IPS-NIHi7 (cell line): ENCODE measurements around the gene KLHL7.
"Not testable (repeated sequence)": the region's sequence is repeated elsewhere in the genome, so short reads cannot be mapped to it uniquely, and the experiment has no call there.

Experiments
- DNase-seq: peaks from one replicate; pipeline ENCODE4 v3.0.0; 2012; ENCODE audit warnings: mixed read lengths; ENCODE audit errors: extremely low spot score

The KLHL7 gene

DNA sequence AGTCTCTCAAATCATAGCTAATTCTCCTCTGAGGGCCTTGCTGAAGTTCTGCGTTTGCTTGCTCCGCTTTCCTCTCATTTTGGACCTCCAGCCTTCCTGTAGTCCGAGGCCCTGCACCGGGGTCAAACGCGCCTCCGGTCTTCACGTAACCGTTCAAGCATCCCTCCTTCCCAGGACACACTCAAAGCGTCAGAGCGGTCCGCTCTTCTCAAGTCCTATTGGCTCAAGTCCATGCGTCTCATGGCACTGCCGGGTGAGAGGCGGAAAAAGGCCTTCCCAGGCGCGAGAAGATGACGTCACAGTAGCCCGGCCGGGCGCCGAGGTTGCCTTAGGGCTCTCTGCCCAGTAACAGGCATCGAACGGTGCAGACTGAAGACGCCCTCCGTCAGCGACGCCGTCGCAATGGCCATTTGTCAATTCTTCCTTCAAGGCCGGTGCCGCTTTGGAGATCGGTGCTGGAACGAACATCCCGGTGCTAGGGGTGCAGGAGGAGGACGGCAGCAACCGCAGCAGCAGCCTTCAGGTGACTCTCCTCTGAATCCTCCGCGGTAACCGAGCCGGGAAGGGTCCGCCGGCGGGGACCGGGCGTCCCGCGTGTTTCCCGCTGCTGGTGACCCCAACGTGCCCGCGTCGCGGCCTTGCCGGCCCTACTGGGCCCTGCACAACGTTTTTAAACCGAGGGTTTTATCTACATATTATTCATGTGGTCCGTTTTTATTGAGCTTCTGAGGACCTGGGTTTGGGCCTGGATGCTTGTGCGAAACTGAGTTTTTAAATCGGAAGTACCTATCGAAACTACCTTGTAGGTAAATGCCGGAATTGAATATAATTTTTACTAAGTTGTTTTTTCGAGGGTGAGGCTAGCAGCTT is 76.3 kb downstream of the KLHL7 start, which contains the start of gene NUP42:
Gene NUP42, plus strand, starts transcription at position 365 of the 870 bp plus-strand sequence. Its CDS starts 38 bp downstream, at position 403.
- peak; percentile 98 for DNase-seq

DNA sequence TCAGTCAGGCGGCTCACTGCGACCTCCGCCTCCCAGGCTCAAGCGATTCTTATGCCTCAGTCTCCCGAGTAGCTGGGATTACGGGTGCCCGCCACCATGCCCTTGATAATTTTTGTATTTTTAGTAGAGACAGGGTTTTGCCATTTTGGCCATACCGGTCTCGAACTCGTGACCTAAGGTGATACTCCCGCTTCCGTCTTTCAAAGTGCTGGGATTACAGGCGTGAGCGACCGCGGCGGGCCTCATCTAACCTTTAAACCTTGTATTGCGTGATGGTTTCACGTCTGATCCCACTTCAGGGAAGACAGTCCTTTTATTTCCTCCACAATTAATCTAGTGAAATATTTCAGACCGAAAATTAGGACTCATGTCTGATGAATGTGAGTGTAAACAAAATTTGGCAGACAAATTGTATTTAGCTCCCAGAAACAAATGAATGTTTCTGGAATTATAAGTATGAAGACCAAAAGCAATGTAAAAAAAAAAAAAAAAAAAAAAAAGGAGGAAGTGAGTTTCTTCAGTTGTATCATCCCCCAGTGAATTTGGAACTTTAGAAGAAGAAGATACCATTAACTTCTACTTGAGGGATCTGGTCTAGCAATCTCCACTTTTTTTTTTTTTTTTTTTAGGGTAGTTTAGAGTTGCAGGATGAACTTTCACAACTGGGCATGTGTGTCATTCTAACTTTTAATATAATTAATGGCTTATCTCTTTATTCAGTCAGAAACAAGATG is 77.9 kb downstream of the KLHL7 start:
- no peak for DNase-seq

DNA sequence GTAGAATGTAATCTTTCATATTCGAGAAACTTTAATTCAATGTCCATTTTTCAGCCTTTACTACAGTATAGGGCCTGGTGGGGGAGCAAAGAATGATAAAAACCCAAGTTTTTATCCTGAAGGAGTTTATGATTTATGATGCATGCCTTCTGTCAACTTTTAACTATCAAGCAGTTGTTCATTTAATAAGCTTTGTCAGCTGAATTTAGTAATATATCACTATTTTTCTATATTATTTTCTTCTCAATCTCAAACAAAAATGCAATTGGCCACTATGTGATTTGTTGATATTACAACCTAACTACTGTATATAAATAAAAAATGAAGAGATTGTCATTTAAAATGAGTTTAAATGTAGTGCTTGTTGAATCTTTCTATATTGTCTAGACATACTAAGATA is 78.7 kb downstream of the KLHL7 start:
- DNase-seq, result no peak

DNA sequence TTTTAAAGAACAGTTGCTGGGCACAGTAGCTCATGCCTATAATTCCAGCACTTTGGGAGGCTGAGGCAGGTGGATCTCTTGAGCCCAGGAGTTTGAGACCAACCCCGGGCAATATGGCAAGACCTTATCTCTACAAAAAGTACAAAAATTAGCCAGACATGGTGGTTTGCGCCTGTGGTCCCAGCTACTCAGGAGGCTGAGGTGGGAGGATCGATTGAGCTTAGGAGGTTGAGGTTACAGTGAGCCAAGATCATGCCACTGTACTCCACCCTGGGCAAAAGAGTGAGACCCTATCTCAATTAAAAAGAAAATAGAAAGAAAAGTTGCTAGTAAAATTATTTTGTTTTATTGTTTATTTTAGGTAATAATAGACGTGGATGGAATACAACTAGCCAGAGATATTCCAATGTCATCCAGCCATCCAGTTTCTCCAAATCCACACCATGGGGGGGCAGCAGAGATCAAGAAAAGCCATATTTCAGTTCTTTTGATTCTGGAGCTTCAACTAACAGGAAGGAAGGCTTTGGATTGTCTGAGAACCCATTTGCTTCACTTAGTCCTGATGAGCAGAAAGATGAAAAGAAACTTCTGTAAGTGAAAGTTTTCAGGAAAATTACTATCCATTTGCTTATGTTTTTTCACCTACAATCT is 79.2 kb downstream of the KLHL7 start:
- no peak for DNase-seq

DNA sequence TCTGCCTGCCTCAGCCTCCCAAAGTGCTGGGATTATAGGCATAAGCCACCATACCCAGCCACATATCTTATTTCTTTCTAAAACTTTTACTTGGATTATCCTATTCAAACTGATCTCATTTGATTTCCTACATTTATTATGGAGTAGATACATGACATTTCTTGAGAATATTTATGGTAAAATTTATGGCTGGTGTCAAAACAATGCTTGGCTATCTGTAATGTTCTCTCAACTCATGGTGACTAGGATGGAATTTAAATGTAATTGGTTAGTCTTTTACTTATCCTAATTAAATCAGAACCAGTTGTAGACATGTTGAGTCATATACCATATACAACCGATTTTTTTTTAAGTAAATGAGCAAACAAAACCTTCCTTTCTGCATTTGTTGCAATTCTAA is 80.4 kb downstream of the KLHL7 start:
- DNase-seq, result no peak

DNA sequence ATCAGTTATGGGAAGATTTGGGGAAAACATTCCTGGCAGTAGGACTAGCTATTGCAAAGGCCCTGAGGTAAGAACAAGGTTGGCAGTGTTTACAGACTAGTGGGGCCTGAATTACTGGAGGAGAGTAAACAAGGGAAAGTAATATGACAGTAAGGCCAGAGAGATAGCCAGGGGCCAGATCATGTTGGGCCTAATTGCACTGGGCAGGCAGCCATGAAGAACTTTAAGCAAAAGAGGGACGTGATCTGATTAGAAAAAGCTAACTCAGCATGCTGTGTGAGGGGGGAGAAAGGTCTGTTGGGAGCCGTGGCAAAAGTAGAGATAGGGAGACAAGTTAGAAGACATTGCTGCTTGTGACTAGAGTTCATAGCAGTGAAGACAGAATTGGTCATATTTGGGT is 85.4 kb downstream of the KLHL7 start:
- DNase-seq, result no peak

DNA sequence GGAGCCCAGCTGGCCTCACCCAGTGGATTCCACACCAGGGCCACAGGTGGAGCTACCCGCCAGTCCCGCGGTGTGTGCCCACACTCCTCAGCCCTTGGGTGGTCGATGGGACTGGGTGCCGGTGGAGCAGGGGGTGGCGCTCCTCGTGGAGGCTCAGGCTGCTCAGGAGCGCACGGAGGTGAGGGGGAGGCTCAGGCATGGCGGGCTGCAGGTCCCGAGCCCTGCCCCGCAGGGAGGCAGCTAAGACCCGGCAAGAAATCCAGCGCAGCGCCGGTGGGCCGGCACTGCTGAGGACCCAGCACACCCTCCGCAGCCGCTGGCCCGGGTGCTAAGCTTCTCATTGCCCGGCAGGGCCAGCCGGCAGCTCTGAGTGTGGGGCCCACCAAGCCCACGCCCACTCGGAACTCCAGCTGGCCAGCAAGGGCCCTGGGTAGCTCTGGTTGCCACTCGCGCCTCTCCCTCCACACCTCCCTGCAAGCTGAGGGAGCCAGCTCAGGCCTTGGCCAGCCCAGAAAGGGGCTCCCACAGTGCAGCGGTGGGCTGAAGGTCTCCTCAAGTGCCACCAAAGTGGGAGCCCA is 88.2 kb downstream of the KLHL7 start:
- not testable (repeated sequence) for DNase-seq

DNA sequence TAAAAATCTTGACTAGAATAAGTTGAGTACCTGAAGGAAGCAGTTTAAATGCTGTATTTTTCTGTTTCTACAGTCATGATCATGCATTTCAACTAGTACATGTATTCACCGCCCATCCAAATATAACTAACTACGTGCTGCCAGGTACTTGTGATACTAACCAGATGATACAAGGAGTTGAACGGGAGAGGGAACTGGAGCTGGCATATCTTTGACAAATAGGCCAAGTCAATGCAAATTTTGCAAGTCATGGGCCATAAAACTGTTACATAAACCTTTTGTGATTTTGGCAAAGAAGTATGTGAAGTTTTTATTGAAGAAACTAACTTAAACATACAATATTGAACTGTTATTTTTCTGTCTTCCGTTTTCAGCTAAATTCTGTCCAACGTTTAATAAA is 90.7 kb downstream of the KLHL7 start:
- no peak for DNase-seq

DNA sequence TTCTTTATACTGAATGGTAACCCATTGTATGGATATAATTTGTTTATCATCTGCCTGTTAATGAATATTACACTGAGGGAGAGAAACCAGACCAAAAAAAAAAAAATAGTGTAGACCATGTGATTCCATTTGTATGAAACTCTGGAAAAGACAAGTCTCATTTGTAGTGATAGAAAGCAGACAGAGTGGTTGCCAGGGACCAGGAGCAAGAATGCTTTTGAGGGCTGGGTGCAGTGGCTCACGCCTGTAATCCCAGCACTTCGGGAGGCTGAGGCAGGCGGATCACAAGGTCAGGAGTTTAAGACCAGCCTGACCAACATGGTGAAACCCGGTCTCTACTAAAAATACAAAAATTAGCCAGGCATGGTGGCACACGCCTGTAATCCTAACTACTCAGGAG is 92.2 kb downstream of the KLHL7 start:
- not testable (repeated sequence) for DNase-seq

DNA sequence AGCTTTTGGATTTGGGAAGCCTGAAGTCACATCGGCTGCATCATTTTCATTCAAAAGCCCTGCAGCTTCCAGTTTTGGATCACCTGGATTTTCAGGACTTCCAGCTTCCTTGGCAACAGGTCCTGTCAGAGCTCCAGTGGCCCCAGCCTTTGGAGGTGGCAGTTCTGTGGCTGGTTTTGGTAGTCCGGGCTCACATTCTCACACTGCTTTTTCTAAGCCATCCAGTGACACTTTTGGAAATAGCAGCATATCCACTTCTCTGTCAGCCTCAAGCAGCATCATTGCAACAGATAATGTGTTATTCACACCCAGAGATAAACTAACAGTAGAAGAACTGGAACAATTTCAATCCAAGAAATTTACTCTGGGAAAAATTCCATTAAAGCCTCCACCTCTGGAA is 94.7 kb downstream of the KLHL7 start:
- no peak for DNase-seq

DNA sequence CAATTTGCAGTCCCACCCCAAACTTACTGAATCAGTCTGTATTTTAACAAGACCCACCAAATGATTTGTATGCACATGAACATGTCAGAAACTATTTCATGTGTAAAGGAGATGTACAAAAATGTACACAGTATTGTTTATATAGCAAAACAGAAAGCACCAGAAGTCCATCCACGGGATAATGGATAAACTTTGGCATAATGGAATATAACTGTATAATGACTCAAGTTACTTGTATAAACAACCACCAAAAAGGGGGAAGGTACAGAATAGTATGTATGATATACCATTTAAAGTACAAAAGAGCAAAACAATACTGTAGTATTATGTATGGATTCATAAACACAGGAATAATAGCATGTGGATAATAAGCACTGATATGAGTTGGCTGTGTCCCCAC is 98.7 kb downstream of the KLHL7 start:
- DNase-seq, result no peak

DNA sequence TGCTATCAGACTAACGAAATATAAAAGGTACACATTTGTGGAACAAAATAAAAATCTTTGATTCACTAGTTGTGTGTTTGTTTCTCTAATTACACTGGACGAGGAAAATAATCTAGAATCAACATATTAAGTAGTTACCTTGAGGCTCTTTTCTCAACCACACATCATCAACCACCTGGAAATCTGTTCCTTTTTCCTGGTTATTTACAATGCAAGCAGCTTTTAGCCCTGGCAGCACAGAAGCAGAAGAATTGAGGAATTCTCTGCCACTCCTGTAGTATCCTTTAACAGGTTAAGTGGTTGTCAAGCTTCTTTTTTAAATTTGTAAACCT is 100.0 kb downstream of the KLHL7 start:
- DNase-seq, result no peak

DNA sequence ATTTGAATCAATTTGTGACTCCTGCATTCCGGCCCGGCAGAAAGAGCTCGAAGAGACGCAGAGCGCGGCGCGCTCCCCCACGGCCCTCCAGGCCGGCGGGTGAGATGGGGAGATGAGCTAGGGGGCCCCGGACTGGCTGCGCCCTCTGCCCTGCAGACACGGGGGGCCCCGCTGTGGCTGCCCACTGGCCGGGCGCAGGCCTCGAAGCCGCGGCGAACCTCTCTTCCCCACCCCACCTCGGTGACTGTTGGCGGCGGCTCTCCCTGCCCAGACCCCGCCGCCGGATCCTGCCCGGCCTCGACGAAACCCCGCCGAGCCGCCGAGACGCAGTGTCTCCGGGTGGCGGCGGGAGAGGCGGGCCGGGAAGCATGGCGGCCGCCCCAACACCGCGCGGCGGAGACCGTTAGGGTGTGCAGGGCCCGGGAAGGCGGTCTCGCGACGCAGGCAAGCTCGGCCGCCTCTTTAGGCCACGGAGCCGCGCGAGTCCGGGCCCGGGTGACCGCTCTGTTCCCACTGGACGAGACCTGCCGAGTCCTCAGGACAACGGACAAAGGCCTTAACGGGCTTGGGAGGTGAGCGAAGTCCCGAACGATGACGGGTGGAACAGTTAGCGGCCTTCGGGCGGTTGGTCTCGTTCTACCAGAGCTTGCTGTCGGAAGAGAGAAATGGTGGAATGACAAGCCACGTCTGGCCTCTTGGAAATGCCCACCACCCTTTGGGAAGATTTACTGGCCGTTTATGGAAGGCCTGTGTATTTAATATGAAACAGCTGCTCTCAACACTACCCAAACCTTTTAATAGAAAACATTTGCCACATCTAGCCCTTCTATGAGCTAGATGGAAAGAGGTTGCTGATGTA is 100.6 kb downstream of the KLHL7 start:
- DNase-seq, result peak; percentile 61

DNA sequence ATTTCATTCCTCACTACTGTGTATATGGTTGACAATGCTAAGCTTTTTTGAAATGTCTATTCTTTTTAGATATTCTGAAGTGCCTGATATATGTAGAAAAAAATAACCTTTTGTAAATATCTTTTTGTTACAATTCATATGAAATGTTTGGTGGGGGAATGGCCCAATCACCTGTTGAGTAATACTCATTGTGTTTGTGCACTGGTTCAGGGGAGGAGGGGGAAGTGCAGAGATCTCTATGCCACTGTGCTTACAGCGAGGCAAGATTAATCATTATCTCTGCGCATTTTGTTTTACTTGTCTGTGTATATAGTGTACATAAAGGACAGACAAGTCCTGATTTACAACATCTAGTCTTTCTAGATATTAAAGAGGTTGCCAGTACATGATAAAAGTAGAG is 101.4 kb downstream of the KLHL7 start:
- no peak for DNase-seq

DNA sequence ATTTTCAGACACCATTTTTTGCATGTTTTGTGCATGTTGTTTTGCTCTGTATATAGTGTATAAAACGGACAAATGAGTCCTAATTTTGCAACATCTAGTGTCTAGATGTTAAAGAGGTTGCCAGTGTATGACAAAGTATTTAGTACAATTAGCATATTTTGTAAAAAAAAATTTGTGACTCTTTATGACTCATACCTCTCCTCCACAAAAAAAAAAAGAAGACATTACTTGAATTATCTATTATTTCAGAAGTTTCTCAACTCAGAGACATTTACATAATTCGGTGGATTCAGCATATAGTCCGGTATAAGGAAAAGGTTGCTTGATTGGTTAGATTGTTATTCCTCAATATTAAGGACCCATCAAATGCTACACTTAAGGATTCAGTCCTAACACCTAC is 102.3 kb downstream of the KLHL7 start:
- no peak for DNase-seq

DNA sequence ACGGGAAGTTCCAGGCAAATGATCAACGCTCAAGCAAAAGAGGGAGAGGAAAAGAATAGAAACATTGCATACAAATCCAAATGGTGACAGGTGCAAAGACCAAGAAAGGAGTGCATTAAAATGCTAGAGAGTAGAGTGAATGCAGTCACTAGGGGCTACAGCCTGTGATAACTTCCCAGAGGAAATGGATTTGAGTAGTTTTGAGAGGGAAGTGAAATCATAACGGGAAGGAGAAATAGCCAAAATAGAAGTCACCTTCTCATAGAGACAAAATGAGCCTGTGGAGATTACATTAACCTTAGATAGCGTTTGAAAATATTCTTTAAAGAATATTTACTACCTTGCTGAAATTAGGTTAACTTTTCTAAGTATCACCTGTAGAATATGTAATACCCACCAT is 102.7 kb downstream of the KLHL7 start:
- no peak for DNase-seq

DNA sequence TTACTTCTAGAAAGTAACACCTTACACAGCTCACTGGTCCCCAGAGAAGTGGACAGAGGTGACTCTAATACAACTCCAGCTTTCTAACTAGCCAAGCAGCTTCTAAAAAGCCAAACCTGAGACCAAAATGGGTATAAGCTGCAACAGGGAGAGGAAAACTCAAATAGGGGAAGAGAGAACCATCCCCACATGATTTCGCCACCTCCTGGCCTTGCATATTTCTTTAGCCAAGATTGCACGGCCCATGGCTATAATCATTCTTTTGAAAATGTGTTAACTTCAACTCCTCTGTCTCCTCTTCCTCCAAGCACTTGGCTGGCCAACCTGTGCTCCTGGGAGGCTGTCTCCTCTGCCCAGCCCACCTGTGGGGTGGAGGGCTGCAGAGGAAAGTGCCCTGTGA is 104.9 kb downstream of the KLHL7 start:
- no peak for DNase-seq

DNA sequence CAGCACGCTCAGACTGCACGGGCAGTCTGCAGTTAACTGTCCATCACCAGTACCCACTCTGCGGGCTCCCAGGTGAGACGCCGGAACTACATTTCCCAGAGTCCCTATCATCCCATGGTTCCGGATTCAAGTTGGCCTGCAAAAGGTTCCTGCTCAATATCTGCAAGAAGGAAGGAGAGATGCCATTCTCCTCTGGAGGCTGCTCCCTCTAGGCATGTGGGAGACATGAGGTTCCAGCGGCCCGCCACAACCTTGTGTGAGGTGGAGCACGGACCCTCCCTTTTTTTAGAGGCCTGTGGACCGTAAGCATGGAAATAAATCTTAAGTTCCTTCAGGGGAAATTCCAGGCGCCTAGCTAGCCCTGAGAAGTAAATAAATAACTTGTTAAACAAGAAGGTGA is 106.0 kb downstream of the KLHL7 start:
- peak; percentile 55 for DNase-seq

DNA sequence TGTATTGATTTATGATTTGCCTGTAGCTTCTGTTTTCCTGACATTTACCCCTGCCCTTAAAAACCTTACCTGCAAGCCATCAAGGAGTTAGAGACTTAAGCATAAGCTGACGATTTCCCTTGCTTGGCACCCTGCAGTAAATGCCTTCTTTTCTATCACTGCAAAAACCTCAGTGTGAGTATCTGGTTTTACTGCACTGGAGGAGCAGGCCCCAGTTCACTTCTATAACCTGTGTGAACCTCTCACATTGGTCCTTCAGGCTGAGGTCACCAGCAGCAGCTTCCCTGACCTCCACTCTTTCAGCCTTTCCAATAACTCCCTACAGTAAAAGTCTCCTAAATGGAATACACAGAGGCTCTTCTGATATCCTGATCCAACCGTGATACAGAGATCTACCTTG is 106.8 kb downstream of the KLHL7 start:
- no peak for DNase-seq

DNA sequence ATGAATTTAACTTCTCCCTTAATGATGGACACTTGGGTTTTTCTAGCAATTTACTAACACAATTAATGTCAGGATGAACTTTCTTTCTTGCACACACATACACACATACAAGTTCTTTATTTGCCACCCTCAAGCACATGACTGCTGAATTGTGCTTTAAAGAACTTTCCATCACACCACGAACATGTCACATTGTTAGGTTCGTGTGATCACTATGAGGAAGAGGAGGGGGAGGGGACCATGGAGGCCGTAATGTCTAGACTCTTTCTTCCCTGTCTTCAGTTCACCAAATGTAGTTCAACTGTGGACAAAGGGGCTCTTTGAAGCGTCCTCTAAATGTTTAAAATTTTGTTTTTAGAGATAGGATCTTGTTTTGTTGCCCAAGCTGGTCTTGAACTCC is 107.3 kb downstream of the KLHL7 start:
- no peak for DNase-seq

DNA sequence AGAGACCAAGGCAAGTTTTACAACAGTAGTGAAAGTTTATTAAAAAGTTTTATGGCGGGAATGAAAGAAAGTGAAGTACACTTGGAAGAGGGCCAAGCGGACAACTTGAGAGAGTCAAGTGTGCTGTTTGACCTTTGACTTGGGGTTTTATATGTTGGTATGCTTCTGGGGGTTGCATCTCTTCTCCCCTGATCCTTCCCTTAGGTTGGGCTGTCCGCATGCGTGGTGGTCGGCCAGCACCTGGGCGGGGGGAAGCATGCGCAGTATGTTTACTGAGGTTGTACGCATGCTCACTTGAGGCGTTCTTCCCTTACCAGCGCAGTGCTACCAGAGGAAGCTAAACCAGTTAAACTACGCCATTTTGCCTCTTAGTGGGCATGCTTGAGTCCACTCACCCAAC is 108.2 kb downstream of the KLHL7 start:
- no peak for DNase-seq
